Kidney (tissue), 14 donors: ENCODE data around the gene RBBP8NL. TPM values are rescaled to one million over a fixed set of nuclear protein-coding genes. Genes with fewer than 3 reads are reported as not detected.

ENCODE experiments used
- DNase-seq, 5 donors: peaks; one replicate each; pipeline ENCODE4 v3.0.0-alpha.2; 2013 to 2020
- FAIRE-seq: peaks from 2 replicates; lab custom pipeline; 2012; peaks lifted over from hg19 to GRCh38; lab: Jason Lieb, UNC
- H3K27ac ChIP-seq, 2 donors: one replicate each; pipeline ENCODE4 v1.7.0; 2013; ENCODE audit warnings: low read depth in 2 of 2, low read length in 2 of 2, inconsistent platforms in 1 of 2
- H3K27me3 ChIP-seq: one replicate; pipeline ENCODE4 v1.7.1; 2013; ENCODE audit warnings: low read length, inconsistent platforms; ENCODE audit not compliant: control insufficient read depth, insufficient read depth
- H3K36me3 ChIP-seq, 3 donors: one replicate each; pipeline versions ENCODE4 v1.7.0 to v1.7.1; 2013; ENCODE audit warnings: low read length in 3 of 3, control low read depth in 1 of 3, inconsistent platforms in 1 of 3; ENCODE audit not compliant: insufficient read depth in 3 of 3, control insufficient read depth in 2 of 3
- H3K4me1 ChIP-seq, 3 donors: one replicate each; pipeline versions ENCODE4 v1.7.0 to v1.7.1; 2013; ENCODE audit warnings: low read length in 3 of 3, inconsistent platforms in 1 of 3, low read depth in 1 of 3; ENCODE audit not compliant: control insufficient read depth in 2 of 3, insufficient read depth in 2 of 3
- H3K4me3 ChIP-seq, 3 donors: one replicate each; pipeline versions ENCODE4 v1.7.0 to v1.8.1; 2013; ENCODE audit warnings: low read length in 3 of 3, control low read depth in 1 of 3, inconsistent platforms in 1 of 3
- H3K9ac ChIP-seq, 3 donors: one replicate each; pipeline versions ENCODE4 v1.7.0 to v1.7.1; 2013; ENCODE audit warnings: low read length in 3 of 3, control low read depth in 1 of 3, inconsistent platforms in 1 of 3
- H3K9me3 ChIP-seq, 3 donors: one replicate each; pipeline versions ENCODE4 v1.7.0 to v1.7.1; 2013; ENCODE audit warnings: low read length in 3 of 3, control low read depth in 1 of 3, inconsistent platforms in 1 of 3; ENCODE audit not compliant: control insufficient read depth in 2 of 3, insufficient read depth in 1 of 3
- CTCF ChIP-seq: IDR thresholded peaks from 3 replicates; pipeline ENCODE4 v1.5.1; 2012; ENCODE audit warnings: mild to moderate bottlenecking, moderate library complexity, borderline replicate concordance; ENCODE audit not compliant: insufficient read depth; ENCODE audit errors: extremely low read depth
- intact Hi-C: fragments of 100-400 bp; cut with DNase I; formaldehyde crosslinking; loops from one replicate; pipeline ENCODE4 v1.11.1; 2022
- polyA plus RNA-seq: library from polyadenylated mRNA; stranded (reverse); fragments of 350-450 nt; fragmentation: Illumina TruSeq; extraction: RNeasy Lipid Tissue Mini Kit (QIAGEN cat#74804); gene quantifications from one replicate; pipeline ENCODE4 v1.2.3, GENCODE V29; 2014; ENCODE audit warnings: low read depth, low replicate concordance; ENCODE audit not compliant: insufficient read depth
- total RNA-seq: library from RNA; stranded (reverse); fragmentation: NEBNext Ultra II Directional; extraction: Animal tissue kit (Norgen Biotek cat#: 25700); gene quantifications from one replicate; pipeline ENCODE4 v1.2.1, GENCODE V29; 2021
- donor health status: control.
- donor health status: control.
- donor health status: control.
- donor health status: control.
- donor health status: control.
- donor health status: DM: yes; HTN: yes; CAD: no.
- donor health status: Normal renal cell carcinoma (clear cell type).

The RBBP8NL gene
- total and polyA plus RNA-seq, 2 donors from 2014 or later = 0.13 to 1.5 TPM

GRCh38 chr20:62382306-62383198 lies 44.8 kb downstream of the RBBP8NL start:
- intact Hi-C loops = no loop called here
- H3K9ac ChIP-seq = no peak overlapping the region
- H3K4me3 ChIP-seq = peak overlapping the region in 1 of 3 donors; percentile 30
- H3K36me3 ChIP-seq = peaks cover 4 to 5% (median 4%) of the 10 kb centered on the region in 3 donors
- TF ChIP-seq CTCF = peak; percentile 93
- H3K9me3 ChIP-seq = peaks cover 0 to 3% (median 0%) of the 10 kb centered on the region in 3 donors
- H3K4me1 ChIP-seq = peaks cover 0 to 15% (median 6%) of the 10 kb centered on the region in 3 donors
- no peaks in the 10 kb centered on the region for H3K27me3 ChIP-seq
- DNase-seq (peak in 4 of 5 donors; percentile 85 to 90 (median 88)), FAIRE-seq (no peak)
- H3K27ac ChIP-seq = no peak overlapping the region

- H3K27ac ChIP-seq = peak overlapping the region in 1 of 2 donors; percentile 9
- H3K27me3 ChIP-seq = no peaks in the 10 kb centered on the region
- H3K36me3 ChIP-seq = peaks cover 4 to 5% (median 4%) of the 10 kb centered on the region in 3 donors
- FAIRE-seq (no peak), DNase-seq (no peak)
- peaks cover 0 to 17% (median 8%) of the 10 kb centered on the region in 3 donors for H3K4me1 ChIP-seq
- no peak overlapping the region for H3K9ac ChIP-seq
- TF ChIP-seq CTCF = no peak
- intact Hi-C loops = no loop called here
- H3K4me3 ChIP-seq = peak overlapping the region in 1 of 3 donors; percentile 30
- H3K9me3 ChIP-seq = peaks cover 0 to 3% (median 0%) of the 10 kb centered on the region in 3 donors
Observed at GRCh38 chr20:62381842-62382241, 45.5 kb downstream of the RBBP8NL start.

- no peak for FAIRE-seq
- TF ChIP-seq CTCF = no peak
Observed at GRCh38 chr20:62381202-62381797, 46.0 kb downstream of the RBBP8NL start.

More at GRCh38 chr20:62381202-62381797, 46.0 kb downstream of the RBBP8NL start:
- Histone ChIP-seq H3K27ac (peak overlapping the region in 1 of 2 donors; percentile 9), H3K9me3 (peaks cover 0 to 3% (median 0%) of the 10 kb centered on the region in 3 donors), H3K36me3 (peaks cover 4 to 5% (median 4%) of the 10 kb centered on the region in 3 donors), H3K4me1 (peaks cover 0 to 16% (median 13%) of the 10 kb centered on the region in 3 donors), H3K4me3 (no peak overlapping the region), H3K9ac (no peak overlapping the region), H3K27me3 (no peaks in the 10 kb centered on the region)
- no peak for DNase-seq
- intact Hi-C loops = no loop called here
